Mucosa of rectum (tissue), 2 donors: ENCODE results near the gene ACTG1.

Experiments
- H3K27ac ChIP-seq, 2 donors: one replicate each; pipeline ENCODE4 v1.7.0; 2013; ENCODE audit warnings: inconsistent platforms in 2 of 2, low read depth in 2 of 2, low read length in 2 of 2
- H3K27me3 ChIP-seq, 2 donors: one replicate each; pipeline ENCODE4 v1.7.0; 2013; ENCODE audit warnings: low read length in 2 of 2; ENCODE audit not compliant: control insufficient read depth in 2 of 2, insufficient read depth in 2 of 2
- H3K36me3 ChIP-seq, 2 donors: one replicate each; pipeline ENCODE4 v1.7.0; 2013; ENCODE audit warnings: low read length in 2 of 2; ENCODE audit not compliant: control insufficient read depth in 2 of 2, insufficient read depth in 2 of 2
- H3K4me1 ChIP-seq, 2 donors: one replicate each; pipeline ENCODE4 v1.7.0; 2013; ENCODE audit warnings: low read length in 2 of 2, mild to moderate bottlenecking in 1 of 2; ENCODE audit not compliant: control insufficient read depth in 2 of 2, insufficient read depth in 2 of 2
- H3K4me3 ChIP-seq, 2 donors: one replicate each; pipeline ENCODE4 v1.7.0; 2013; ENCODE audit warnings: low read length in 2 of 2
- H3K9ac ChIP-seq, 2 donors: one replicate each; pipeline ENCODE4 v1.7.0; 2013; ENCODE audit warnings: low read length in 2 of 2, low read depth in 1 of 2, mild to moderate bottlenecking in 1 of 2
- H3K9me3 ChIP-seq, 2 donors: one replicate each; pipeline ENCODE4 v1.7.0; 2013; ENCODE audit warnings: low read length in 2 of 2; ENCODE audit not compliant: control insufficient read depth in 2 of 2
- donor health status: healthy.
- donor health status: Normal muscosa, but diverticular disease.

The ACTG1 gene

GRCh38 chr17:81552244-81553017 is 39.8 kb upstream of the ACTG1 start, which contains the start of gene FAAP100:
TSS of gene FAAP100 (minus strand) at chr17:81552353. CDS start at chr17:81552330, 23 bp downstream.
- Histone ChIP-seq H3K4me3 (peak within 1 kb of the TSS; percentile 90 to 91), H3K9ac (peak within 1 kb of the TSS; percentile 72 to 75), H3K27ac (peak within 1 kb of the TSS; percentile 83 to 91), H3K9me3 (no peaks in the 10 kb centered on the region), H3K4me1 (peaks cover 28 to 35% of the 10 kb centered on the region in 2 donors), H3K36me3 (peaks cover 8 to 25% of the 10 kb centered on the region in 2 donors), H3K27me3 (no peaks in the 10 kb centered on the region)

- Histone ChIP-seq H3K9ac (peak overlapping the region; percentile 72 to 74), H3K4me3 (peak overlapping the region; percentile 90 to 91), H3K4me1 (peaks cover 24 to 27% of the 10 kb centered on the region in 2 donors), H3K36me3 (peaks cover 10 to 24% of the 10 kb centered on the region in 2 donors), H3K27me3 (no peaks in the 10 kb centered on the region), H3K9me3 (no peaks in the 10 kb centered on the region), H3K27ac (peak overlapping the region; percentile 38 to 91)
Observed at GRCh38 chr17:81551458-81552243, 39.1 kb upstream of the ACTG1 start.

- Histone ChIP-seq H3K36me3 (peaks cover 16 to 24% of the 10 kb centered on the region in 2 donors), H3K4me3 (peak overlapping the region; percentile 90 to 91), H3K4me1 (peaks cover 20 to 21% of the 10 kb centered on the region in 2 donors), H3K9ac (peak overlapping the region; percentile 38 to 72), H3K27me3 (no peaks in the 10 kb centered on the region), H3K27ac (no peak overlapping the region), H3K9me3 (no peaks in the 10 kb centered on the region)
Observed at GRCh38 chr17:81550830-81551457, 38.3 kb upstream of the ACTG1 start.

- H3K4me3 ChIP-seq, result no peak overlapping the region
- peaks cover 18 to 20% of the 10 kb centered on the region in 2 donors for H3K4me1 ChIP-seq
- no peaks in the 10 kb centered on the region for H3K9me3 ChIP-seq
- H3K36me3 ChIP-seq, result peaks cover 22 to 29% of the 10 kb centered on the region in 2 donors
- H3K27ac ChIP-seq, result no peak overlapping the region
- no peaks in the 10 kb centered on the region for H3K27me3 ChIP-seq
- H3K9ac ChIP-seq, result no peak overlapping the region
Observed at GRCh38 chr17:81550285-81550684, 37.7 kb upstream of the ACTG1 start.

- H3K36me3 ChIP-seq, result peaks cover 27 to 32% of the 10 kb centered on the region in 2 donors
- H3K9ac ChIP-seq, result no peak overlapping the region
- no peaks in the 10 kb centered on the region for H3K9me3 ChIP-seq
- peaks cover 18 to 20% of the 10 kb centered on the region in 2 donors for H3K4me1 ChIP-seq
- no peak overlapping the region for H3K27ac ChIP-seq
- H3K27me3 ChIP-seq, result no peaks in the 10 kb centered on the region
- H3K4me3 ChIP-seq, result no peak overlapping the region
Observed at GRCh38 chr17:81549826-81550225, 37.2 kb upstream of the ACTG1 start.

- peaks cover 27 to 32% of the 10 kb centered on the region in 2 donors for H3K36me3 ChIP-seq
- H3K4me3 ChIP-seq, result no peak overlapping the region
Observed at GRCh38 chr17:81549031-81549557, 36.5 kb upstream of the ACTG1 start.

GRCh38 chr17:81547614-81547982 is 35.0 kb upstream of the ACTG1 start:
- no peaks in the 10 kb centered on the region for H3K27me3 ChIP-seq
- peaks cover 30 to 37% of the 10 kb centered on the region in 2 donors for H3K36me3 ChIP-seq
- peaks cover 5 to 8% of the 10 kb centered on the region in 2 donors for H3K4me1 ChIP-seq
- no peak overlapping the region for H3K27ac ChIP-seq
- H3K4me3 ChIP-seq, result no peak overlapping the region
- no peak overlapping the region for H3K9ac ChIP-seq
- no peaks in the 10 kb centered on the region for H3K9me3 ChIP-seq

More at GRCh38 chr17:81549031-81549557, 36.5 kb upstream of the ACTG1 start:
- Histone ChIP-seq H3K9ac (no peak overlapping the region), H3K9me3 (no peaks in the 10 kb centered on the region), H3K27ac (no peak overlapping the region), H3K27me3 (no peaks in the 10 kb centered on the region), H3K4me1 (peaks cover 16 to 19% of the 10 kb centered on the region in 2 donors)

- no peak overlapping the region for H3K27ac ChIP-seq
- no peak overlapping the region for H3K9ac ChIP-seq
- H3K9me3 ChIP-seq, result no peaks in the 10 kb centered on the region
- H3K4me3 ChIP-seq, result no peak overlapping the region
- H3K27me3 ChIP-seq, result no peaks in the 10 kb centered on the region
- peaks cover 30 to 39% of the 10 kb centered on the region in 2 donors for H3K36me3 ChIP-seq
- peaks cover 5 to 8% of the 10 kb centered on the region in 2 donors for H3K4me1 ChIP-seq
Observed at GRCh38 chr17:81546906-81547613, 34.5 kb upstream of the ACTG1 start.

- H3K9me3 ChIP-seq, result no peaks in the 10 kb centered on the region
- H3K36me3 ChIP-seq, result peaks cover 31 to 46% of the 10 kb centered on the region in 2 donors
- no peak overlapping the region for H3K9ac ChIP-seq
- H3K4me1 ChIP-seq, result no peaks in the 10 kb centered on the region
- H3K27me3 ChIP-seq, result no peaks in the 10 kb centered on the region
- H3K4me3 ChIP-seq, result no peak overlapping the region
- no peak overlapping the region for H3K27ac ChIP-seq
Observed at GRCh38 chr17:81545160-81545949, 32.8 kb upstream of the ACTG1 start.
